ENCODE measurements around the gene NPLOC4.
"Not testable (repeated sequence)": the region's sequence is repeated elsewhere in the genome, so short reads cannot be mapped to it uniquely, and the experiment has no call there.

Gene NPLOC4

GRCh38 chr17:81644496-81644895 is 7.6 kb upstream of the NPLOC4 start:
- DNase-seq (ENCODE audit: insufficient read length, low spot score), result no peak
- no peak for TF ChIP-seq POLR2A (IDR thresholded peaks at IDR 0.05; ENCODE audit: low read depth, low read length)
- no peak for TF ChIP-seq POLR2AphosphoS5 (IDR thresholded peaks at IDR 0.05; ENCODE audit: low read depth, low read length)
- no peak for TF ChIP-seq SPI1 (IDR thresholded peaks at IDR 0.05; ENCODE audit: low read depth, low read length)
- no peak for FAIRE-seq

GRCh38 chr17:81641825-81642489 is 5.0 kb upstream of the NPLOC4 start:
- TF ChIP-seq POLR2AphosphoS5 (IDR thresholded peaks at IDR 0.05; ENCODE audit: low read depth, low read length) (no peak), SPI1 (IDR thresholded peaks at IDR 0.05; ENCODE audit: low read depth, low read length) (no peak), POU2F2 (IDR thresholded peaks at IDR 0.05; ENCODE audit: low read depth, low read length) (no peak), TAF1 (IDR thresholded peaks at IDR 0.05; ENCODE audit: low read depth, low read length) (no peak), POLR2A (IDR thresholded peaks at IDR 0.05; ENCODE audit: low read depth, low read length) (no peak), PAX5 (IDR thresholded peaks at IDR 0.05; ENCODE audit: insufficient read depth, low read length, severe bottlenecking) (no peak)
- no peak for FAIRE-seq
- no peak for DNase-seq (ENCODE audit: insufficient read length, low spot score)

- DNase-seq (ENCODE audit: insufficient read length, low spot score) (no peak), FAIRE-seq (no peak)
- TF ChIP-seq TAF1 (IDR thresholded peaks at IDR 0.05; ENCODE audit: low read depth, low read length), result no peak
- no peak for TF ChIP-seq POLR2A (IDR thresholded peaks at IDR 0.05; ENCODE audit: low read depth, low read length)
- TF ChIP-seq POLR2AphosphoS5 (IDR thresholded peaks at IDR 0.05; ENCODE audit: low read depth, low read length), result no peak
- TF ChIP-seq SPI1 (IDR thresholded peaks at IDR 0.05; ENCODE audit: low read depth, low read length), result no peak
- no peak for TF ChIP-seq POU2F2 (IDR thresholded peaks at IDR 0.05; ENCODE audit: low read depth, low read length)
- TF ChIP-seq PAX5 (IDR thresholded peaks at IDR 0.05; ENCODE audit: insufficient read depth, low read length, severe bottlenecking), result no peak
These were observed 3.1 kb upstream of the NPLOC4 start for GRCh38 chr17:81640011-81640410.

GRCh38 chr17:81638683-81639082 is 1.8 kb upstream of the NPLOC4 start:
- FAIRE-seq, result no peak
- TF ChIP-seq POLR2A (IDR thresholded peaks at IDR 0.05; ENCODE audit: low read depth, low read length) (no peak), POU2F2 (IDR thresholded peaks at IDR 0.05; ENCODE audit: low read depth, low read length) (no peak), PAX5 (IDR thresholded peaks at IDR 0.05; ENCODE audit: insufficient read depth, low read length, severe bottlenecking) (no peak), POLR2AphosphoS5 (IDR thresholded peaks at IDR 0.05; ENCODE audit: low read depth, low read length) (no peak), SPI1 (IDR thresholded peaks at IDR 0.05; ENCODE audit: low read depth, low read length) (no peak), TAF1 (IDR thresholded peaks at IDR 0.05; ENCODE audit: low read depth, low read length) (no peak)

GRCh38 chr17:81635973-81636504 is 873 bp downstream of the NPLOC4 start:
- DNase-seq (ENCODE audit: insufficient read length, low spot score) (no peak), FAIRE-seq (no peak)
- no peak for TF ChIP-seq PAX5 (IDR thresholded peaks at IDR 0.05; ENCODE audit: insufficient read depth, low read length, severe bottlenecking)
- TF ChIP-seq POLR2A (IDR thresholded peaks at IDR 0.05; ENCODE audit: low read depth, low read length), result no peak
- TF ChIP-seq POU2F2 (IDR thresholded peaks at IDR 0.05; ENCODE audit: low read depth, low read length), result no peak
- no peak for TF ChIP-seq POLR2AphosphoS5 (IDR thresholded peaks at IDR 0.05; ENCODE audit: low read depth, low read length)
- TF ChIP-seq TAF1 (IDR thresholded peaks at IDR 0.05; ENCODE audit: low read depth, low read length), result no peak
- no peak for TF ChIP-seq SPI1 (IDR thresholded peaks at IDR 0.05; ENCODE audit: low read depth, low read length)

More at GRCh38 chr17:81638683-81639082, 1.8 kb upstream of the NPLOC4 start:
- no peak for DNase-seq (ENCODE audit: insufficient read length, low spot score)

DNA sequence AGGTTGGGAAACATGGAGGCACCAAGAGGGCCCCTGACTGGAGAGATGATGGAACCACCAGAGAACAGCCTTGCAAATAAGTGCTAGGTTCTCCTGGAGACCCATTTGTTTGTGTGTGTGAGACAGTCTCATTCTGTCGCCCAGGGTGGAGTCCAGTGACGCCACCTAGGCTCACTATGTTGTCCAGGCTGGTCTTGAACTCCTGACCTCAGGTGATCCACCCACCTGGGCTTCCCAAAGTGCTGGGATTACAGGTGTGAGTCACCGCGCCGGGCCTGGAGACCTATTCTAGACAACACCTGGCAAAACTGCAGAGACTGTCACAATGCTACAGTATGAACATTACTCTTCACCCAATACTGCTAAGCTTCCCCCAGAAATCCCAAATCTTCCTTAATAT is 1.5 kb downstream of the NPLOC4 start:
- FAIRE-seq (no peak), DNase-seq (ENCODE audit: insufficient read length, low spot score) (no peak)
- TF ChIP-seq PAX5 (IDR thresholded peaks at IDR 0.05; ENCODE audit: insufficient read depth, low read length, severe bottlenecking) (no peak), SPI1 (IDR thresholded peaks at IDR 0.05; ENCODE audit: low read depth, low read length) (no peak), POLR2AphosphoS5 (IDR thresholded peaks at IDR 0.05; ENCODE audit: low read depth, low read length) (no peak), POLR2A (IDR thresholded peaks at IDR 0.05; ENCODE audit: low read depth, low read length) (no peak), POU2F2 (IDR thresholded peaks at IDR 0.05; ENCODE audit: low read depth, low read length) (no peak), TAF1 (IDR thresholded peaks at IDR 0.05; ENCODE audit: low read depth, low read length) (no peak)

GRCh38 chr17:81631482-81631881 is 5.4 kb downstream of the NPLOC4 start:
- DNase-seq (ENCODE audit: insufficient read length, low spot score) (no peak), FAIRE-seq (no peak)
- no peak for TF ChIP-seq SPI1 (IDR thresholded peaks at IDR 0.05; ENCODE audit: low read depth, low read length)
- no peak for TF ChIP-seq TAF1 (IDR thresholded peaks at IDR 0.05; ENCODE audit: low read depth, low read length)
- no peak for TF ChIP-seq POLR2A (IDR thresholded peaks at IDR 0.05; ENCODE audit: low read depth, low read length)
- no peak for TF ChIP-seq POLR2AphosphoS5 (IDR thresholded peaks at IDR 0.05; ENCODE audit: low read depth, low read length)
- no peak for TF ChIP-seq POU2F2 (IDR thresholded peaks at IDR 0.05; ENCODE audit: low read depth, low read length)
- no peak for TF ChIP-seq PAX5 (IDR thresholded peaks at IDR 0.05; ENCODE audit: insufficient read depth, low read length, severe bottlenecking)

DNA sequence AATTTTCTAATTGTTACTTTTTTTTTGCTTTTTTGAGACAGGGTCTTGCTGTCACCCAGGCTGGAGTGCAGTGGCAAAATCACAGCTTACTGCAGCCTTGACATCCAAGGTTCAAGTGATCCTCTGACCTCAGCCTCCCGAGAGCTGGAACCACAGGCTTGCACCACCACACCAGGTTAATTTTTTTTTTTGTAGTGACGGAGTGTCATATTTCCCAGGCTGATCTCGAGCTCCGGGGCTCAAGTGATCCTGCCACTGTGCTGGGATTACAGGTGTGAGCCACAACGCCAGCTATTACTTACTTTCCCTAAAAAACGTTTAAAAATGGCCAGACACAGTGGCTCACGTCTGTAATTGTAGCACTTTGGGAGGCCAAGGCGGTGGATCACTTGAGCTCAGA is 6.6 kb downstream of the NPLOC4 start:
- no peak for TF ChIP-seq SPI1 (IDR thresholded peaks at IDR 0.05; ENCODE audit: low read depth, low read length)
- no peak for TF ChIP-seq POLR2A (IDR thresholded peaks at IDR 0.05; ENCODE audit: low read depth, low read length)
- no peak for TF ChIP-seq POLR2AphosphoS5 (IDR thresholded peaks at IDR 0.05; ENCODE audit: low read depth, low read length)
- TF ChIP-seq PAX5 (IDR thresholded peaks at IDR 0.05; ENCODE audit: insufficient read depth, low read length, severe bottlenecking), result no peak
- TF ChIP-seq TAF1 (IDR thresholded peaks at IDR 0.05; ENCODE audit: low read depth, low read length), result no peak
- TF ChIP-seq POU2F2 (IDR thresholded peaks at IDR 0.05; ENCODE audit: low read depth, low read length), result no peak
- no peak for FAIRE-seq

GRCh38 chr17:81621494-81622130 is 15.3 kb downstream of the NPLOC4 start:
- DNase-seq (ENCODE audit: insufficient read length, low spot score) (no peak), FAIRE-seq (no peak)
- no peak for TF ChIP-seq POLR2A (IDR thresholded peaks at IDR 0.05; ENCODE audit: low read depth, low read length)
- no peak for TF ChIP-seq SPI1 (IDR thresholded peaks at IDR 0.05; ENCODE audit: low read depth, low read length)
- no peak for TF ChIP-seq POLR2AphosphoS5 (IDR thresholded peaks at IDR 0.05; ENCODE audit: low read depth, low read length)
- TF ChIP-seq POU2F2 (IDR thresholded peaks at IDR 0.05; ENCODE audit: low read depth, low read length), result no peak
- no peak for TF ChIP-seq PAX5 (IDR thresholded peaks at IDR 0.05; ENCODE audit: insufficient read depth, low read length, severe bottlenecking)
- TF ChIP-seq TAF1 (IDR thresholded peaks at IDR 0.05; ENCODE audit: low read depth, low read length), result no peak

More for the DNA sequence above, 6.6 kb downstream of the NPLOC4 start:
- no peak for DNase-seq (ENCODE audit: insufficient read length, low spot score)

DNA sequence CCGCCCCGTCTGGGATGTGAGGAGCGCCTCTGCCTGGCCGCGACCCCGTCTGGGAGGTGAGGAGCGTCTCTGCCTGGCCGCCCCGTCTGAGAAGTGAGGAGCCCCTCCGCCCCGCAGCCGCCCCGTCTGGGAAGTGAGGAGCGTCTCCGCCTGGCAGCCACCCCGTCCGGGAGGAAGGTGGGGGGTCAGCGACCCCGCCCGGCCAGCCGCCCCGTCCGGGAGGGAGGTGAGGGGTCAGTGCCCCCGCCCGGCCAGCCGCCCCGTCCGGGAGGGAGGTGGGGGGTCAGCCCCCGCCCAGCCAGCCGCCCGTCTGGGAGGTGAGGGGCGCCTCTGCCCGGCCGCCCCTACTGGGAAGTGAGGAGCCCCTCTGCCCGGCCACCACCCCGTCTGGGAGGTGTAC is 18.6 kb downstream of the NPLOC4 start:
- not testable (repeated sequence) for FAIRE-seq

More for the DNA sequence above, 18.6 kb downstream of the NPLOC4 start:
- not testable (repeated sequence) for DNase-seq (ENCODE audit: insufficient read length, low spot score)

Data from GM12891 (cell line).